ENCODE measurements around the gene TPI1. TPM values are rescaled to one million over a fixed set of nuclear protein-coding genes. Genes with fewer than 3 reads are reported as not detected.

TPI1 gene
- total RNA-seq, 1 experiment from 2014 or later, result 1,045 TPM

DNA sequence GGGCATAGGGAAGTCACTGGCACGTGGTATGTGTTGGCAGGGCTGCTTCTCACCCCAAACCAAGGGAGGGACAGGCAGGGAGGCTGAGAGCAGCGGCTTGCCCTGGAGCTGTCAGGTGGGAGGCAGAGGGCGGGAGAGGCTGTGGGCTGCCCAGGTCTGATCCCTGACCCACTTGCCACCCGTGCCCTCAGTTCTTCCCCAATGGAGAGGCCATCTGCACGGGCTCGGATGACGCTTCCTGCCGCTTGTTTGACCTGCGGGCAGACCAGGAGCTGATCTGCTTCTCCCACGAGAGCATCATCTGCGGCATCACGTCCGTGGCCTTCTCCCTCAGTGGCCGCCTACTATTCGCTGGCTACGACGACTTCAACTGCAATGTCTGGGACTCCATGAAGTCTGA, 21.9 kb upstream of the TPI1 start (continued):
- TF ChIP-seq PRDM15 (CRISPR knock-in tag; IDR thresholded peaks at IDR 0.05) (no peak), HMGA2 (CRISPR knock-in tag; IDR thresholded peaks at IDR 0.05) (no peak), ESRRA (CRISPR knock-in tag; IDR thresholded peaks at IDR 0.05; ENCODE audit: borderline replicate concordance) (no peak), IRF1 (CRISPR knock-in tag; IDR thresholded peaks at IDR 0.05) (no peak)

DNA sequence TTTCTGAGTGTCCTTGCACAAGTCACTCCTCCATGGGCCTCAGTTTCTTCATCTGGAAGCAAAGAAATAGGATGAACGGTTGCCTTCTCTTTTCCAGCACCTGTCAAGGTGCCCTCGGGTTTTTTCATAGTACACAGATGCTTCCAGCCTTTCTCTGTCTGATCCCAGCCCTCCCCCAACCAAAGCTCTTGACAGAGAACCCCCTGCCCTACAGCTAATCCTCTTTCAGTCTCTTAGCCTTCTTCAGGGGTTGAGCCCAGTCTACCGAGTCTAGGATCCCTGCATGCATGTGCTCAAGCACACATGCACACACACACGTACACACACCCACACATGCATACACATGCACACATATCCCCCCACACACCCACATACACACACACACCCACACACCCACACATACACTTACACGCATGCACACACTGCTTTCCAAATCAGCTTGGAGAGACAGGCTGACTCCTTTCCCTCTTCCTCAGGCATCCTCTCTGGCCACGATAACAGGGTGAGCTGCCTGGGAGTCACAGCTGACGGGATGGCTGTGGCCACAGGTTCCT, 20.9 kb upstream of the TPI1 start:
- ChIA-PET POLR2A (no interaction called here), CTCF (interaction anchor here (0.8 kb wide), 1 partner anchor 23 kb away, joined by 3 read pairs; no protein-coding TSS in a partner anchor)
- no peak overlapping the region for H3K27ac Mint-ChIP-seq
- no peak overlapping the region for H3K4me3 Mint-ChIP-seq
- no peaks in the 10 kb centered on the region for H3K9me3 Mint-ChIP-seq
- no peak for TF ChIP-seq JUN (CRISPR knock-in tag; IDR thresholded peaks at IDR 0.05)
- TF ChIP-seq RORB (CRISPR knock-in tag; IDR thresholded peaks at IDR 0.05), result no peak
- TF ChIP-seq, protein P1, sequence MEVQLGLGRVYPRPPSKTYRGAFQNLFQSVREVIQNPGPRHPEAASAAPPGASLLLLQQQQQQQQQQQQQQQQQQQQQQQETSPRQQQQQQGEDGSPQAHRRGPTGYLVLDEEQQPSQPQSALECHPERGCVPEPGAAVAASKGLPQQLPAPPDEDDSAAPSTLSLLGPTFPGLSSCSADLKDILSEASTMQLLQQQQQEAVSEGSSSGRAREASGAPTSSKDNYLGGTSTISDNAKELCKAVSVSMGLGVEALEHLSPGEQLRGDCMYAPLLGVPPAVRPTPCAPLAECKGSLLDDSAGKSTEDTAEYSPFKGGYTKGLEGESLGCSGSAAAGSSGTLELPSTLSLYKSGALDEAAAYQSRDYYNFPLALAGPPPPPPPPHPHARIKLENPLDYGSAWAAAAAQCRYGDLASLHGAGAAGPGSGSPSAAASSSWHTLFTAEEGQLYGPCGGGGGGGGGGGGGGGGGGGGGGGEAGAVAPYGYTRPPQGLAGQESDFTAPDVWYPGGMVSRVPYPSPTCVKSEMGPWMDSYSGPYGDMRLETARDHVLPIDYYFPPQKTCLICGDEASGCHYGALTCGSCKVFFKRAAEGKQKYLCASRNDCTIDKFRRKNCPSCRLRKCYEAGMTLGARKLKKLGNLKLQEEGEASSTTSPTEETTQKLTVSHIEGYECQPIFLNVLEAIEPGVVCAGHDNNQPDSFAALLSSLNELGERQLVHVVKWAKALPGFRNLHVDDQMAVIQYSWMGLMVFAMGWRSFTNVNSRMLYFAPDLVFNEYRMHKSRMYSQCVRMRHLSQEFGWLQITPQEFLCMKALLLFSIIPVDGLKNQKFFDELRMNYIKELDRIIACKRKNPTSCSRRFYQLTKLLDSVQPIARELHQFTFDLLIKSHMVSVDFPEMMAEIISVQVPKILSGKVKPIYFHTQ (CRISPR knock-in tag; IDR thresholded peaks at IDR 0.05), result no peak
- TF ChIP-seq SOX15 (CRISPR knock-in tag; IDR thresholded peaks at IDR 0.05), result no peak
- TF ChIP-seq TP53 (CRISPR knock-in tag; IDR thresholded peaks at IDR 0.05), result no peak
- TF ChIP-seq ZNF263 (CRISPR knock-in tag; IDR thresholded peaks at IDR 0.05; ENCODE audit: low read depth), result no peak
- TF ChIP-seq ZNF232 (CRISPR knock-in tag; IDR thresholded peaks at IDR 0.05), result no peak
- no peak for TF ChIP-seq NR2C2 (CRISPR knock-in tag; IDR thresholded peaks at IDR 0.05)
- no peak for TF ChIP-seq SMAD4 (CRISPR knock-in tag; IDR thresholded peaks at IDR 0.05)
- TF ChIP-seq ATF3 (CRISPR knock-in tag; conservative IDR thresholded peaks at IDR 0.05), result no peak
- TF ChIP-seq CREM (CRISPR knock-in tag; IDR thresholded peaks at IDR 0.05), result no peak
- TF ChIP-seq IRF1 (CRISPR knock-in tag; IDR thresholded peaks at IDR 0.05), result no peak
- TF ChIP-seq ELF4 (CRISPR knock-in tag; IDR thresholded peaks at IDR 0.05; ENCODE audit: low read depth), result no peak
- no peak for TF ChIP-seq ESRRA (CRISPR knock-in tag; IDR thresholded peaks at IDR 0.05; ENCODE audit: borderline replicate concordance)
- H3K4me1 Mint-ChIP-seq, result peaks cover 14% of the 10 kb centered on the region
- ATAC-seq (no peak), DNase-seq (ENCODE audit: low spot score) (no peak)
- H3K27me3 Mint-ChIP-seq (ENCODE audit: low read depth), result no peaks in the 10 kb centered on the region
- H3K36me3 Mint-ChIP-seq, result peaks cover 61% of the 10 kb centered on the region

- H3K4me3 Mint-ChIP-seq, result no peak overlapping the region
- H3K4me1 Mint-ChIP-seq, result peaks cover 14% of the 10 kb centered on the region
- no peak for ATAC-seq
- H3K9me3 Mint-ChIP-seq, result no peaks in the 10 kb centered on the region
- no peak for DNase-seq (ENCODE audit: low spot score)
- peaks cover 56% of the 10 kb centered on the region for H3K36me3 Mint-ChIP-seq
- no peak overlapping the region for H3K27ac Mint-ChIP-seq
- ChIA-PET CTCF (no interaction called here), POLR2A (no interaction called here)
- no peaks in the 10 kb centered on the region for H3K27me3 Mint-ChIP-seq (ENCODE audit: low read depth)
- TF ChIP-seq ZBTB21 (CRISPR knock-in tag; IDR thresholded peaks at IDR 0.05; ENCODE audit: borderline replicate concordance), result no peak
- TF ChIP-seq, protein P2, sequence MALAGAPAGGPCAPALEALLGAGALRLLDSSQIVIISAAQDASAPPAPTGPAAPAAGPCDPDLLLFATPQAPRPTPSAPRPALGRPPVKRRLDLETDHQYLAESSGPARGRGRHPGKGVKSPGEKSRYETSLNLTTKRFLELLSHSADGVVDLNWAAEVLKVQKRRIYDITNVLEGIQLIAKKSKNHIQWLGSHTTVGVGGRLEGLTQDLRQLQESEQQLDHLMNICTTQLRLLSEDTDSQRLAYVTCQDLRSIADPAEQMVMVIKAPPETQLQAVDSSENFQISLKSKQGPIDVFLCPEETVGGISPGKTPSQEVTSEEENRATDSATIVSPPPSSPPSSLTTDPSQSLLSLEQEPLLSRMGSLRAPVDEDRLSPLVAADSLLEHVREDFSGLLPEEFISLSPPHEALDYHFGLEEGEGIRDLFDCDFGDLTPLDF (CRISPR knock-in tag; IDR thresholded peaks at IDR 0.05), result no peak
- TF ChIP-seq ARID4B (CRISPR knock-in tag; IDR thresholded peaks at IDR 0.05; ENCODE audit: borderline replicate concordance), result no peak
- TF ChIP-seq FOXJ3 (CRISPR knock-in tag; IDR thresholded peaks at IDR 0.05; ENCODE audit: borderline replicate concordance), result no peak
- TF ChIP-seq CREM (CRISPR knock-in tag; IDR thresholded peaks at IDR 0.05), result no peak
- no peak for TF ChIP-seq TP53 (CRISPR knock-in tag; IDR thresholded peaks at IDR 0.05)
Observed at GRCh38 chr12:6847676-6848075, 19.7 kb upstream of the TPI1 start.

Data from WTC11 (cell line).